Uterus (tissue), 2 donors: Measurements from ENCODE around the gene BAZ2A.

Experiments used
- POLR2A ChIP-seq, 2 donors: fragments of 450-650 bp; IDR thresholded peaks; one replicate each; pipeline ENCODE4 v1.6.1; 2016; ENCODE audit warnings: antibody characterized with exemption in 2 of 2, mild to moderate bottlenecking in 1 of 2, moderate library complexity in 1 of 2
- TF ChIP-seq, protein P1 (sequence below), 4 experiments: fragments of 200-600 bp in 2 of 4; fragments of 450-650 bp in 2 of 4; sonication (generic) in 2 of 4; IDR thresholded peaks; one replicate each; pipeline ENCODE4 v1.5.1; 2016 to 2019; ENCODE audit warnings: antibody characterized with exemption in 4 of 4, mild to moderate bottlenecking in 2 of 4, moderate library complexity in 1 of 4

GRCh38 chr12:56632701-56633467, 2.8 kb upstream of the BAZ2A start:
- TF ChIP-seq POLR2A (IDR thresholded peaks at IDR 0.05) = no peak
- TF ChIP-seq, protein P1, sequence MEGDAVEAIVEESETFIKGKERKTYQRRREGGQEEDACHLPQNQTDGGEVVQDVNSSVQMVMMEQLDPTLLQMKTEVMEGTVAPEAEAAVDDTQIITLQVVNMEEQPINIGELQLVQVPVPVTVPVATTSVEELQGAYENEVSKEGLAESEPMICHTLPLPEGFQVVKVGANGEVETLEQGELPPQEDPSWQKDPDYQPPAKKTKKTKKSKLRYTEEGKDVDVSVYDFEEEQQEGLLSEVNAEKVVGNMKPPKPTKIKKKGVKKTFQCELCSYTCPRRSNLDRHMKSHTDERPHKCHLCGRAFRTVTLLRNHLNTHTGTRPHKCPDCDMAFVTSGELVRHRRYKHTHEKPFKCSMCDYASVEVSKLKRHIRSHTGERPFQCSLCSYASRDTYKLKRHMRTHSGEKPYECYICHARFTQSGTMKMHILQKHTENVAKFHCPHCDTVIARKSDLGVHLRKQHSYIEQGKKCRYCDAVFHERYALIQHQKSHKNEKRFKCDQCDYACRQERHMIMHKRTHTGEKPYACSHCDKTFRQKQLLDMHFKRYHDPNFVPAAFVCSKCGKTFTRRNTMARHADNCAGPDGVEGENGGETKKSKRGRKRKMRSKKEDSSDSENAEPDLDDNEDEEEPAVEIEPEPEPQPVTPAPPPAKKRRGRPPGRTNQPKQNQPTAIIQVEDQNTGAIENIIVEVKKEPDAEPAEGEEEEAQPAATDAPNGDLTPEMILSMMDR (IDR thresholded peaks at IDR 0.05) = no peak
